ENCODE results near the gene LAYN. TPM values are rescaled to one million over a fixed set of nuclear protein-coding genes. Genes with fewer than 3 reads are reported as not detected.

LAYN gene
- total and polyA plus RNA-seq, 3 donors from 2014 or later: 7.0 to 9.5 (median 8.7) TPM

DNA sequence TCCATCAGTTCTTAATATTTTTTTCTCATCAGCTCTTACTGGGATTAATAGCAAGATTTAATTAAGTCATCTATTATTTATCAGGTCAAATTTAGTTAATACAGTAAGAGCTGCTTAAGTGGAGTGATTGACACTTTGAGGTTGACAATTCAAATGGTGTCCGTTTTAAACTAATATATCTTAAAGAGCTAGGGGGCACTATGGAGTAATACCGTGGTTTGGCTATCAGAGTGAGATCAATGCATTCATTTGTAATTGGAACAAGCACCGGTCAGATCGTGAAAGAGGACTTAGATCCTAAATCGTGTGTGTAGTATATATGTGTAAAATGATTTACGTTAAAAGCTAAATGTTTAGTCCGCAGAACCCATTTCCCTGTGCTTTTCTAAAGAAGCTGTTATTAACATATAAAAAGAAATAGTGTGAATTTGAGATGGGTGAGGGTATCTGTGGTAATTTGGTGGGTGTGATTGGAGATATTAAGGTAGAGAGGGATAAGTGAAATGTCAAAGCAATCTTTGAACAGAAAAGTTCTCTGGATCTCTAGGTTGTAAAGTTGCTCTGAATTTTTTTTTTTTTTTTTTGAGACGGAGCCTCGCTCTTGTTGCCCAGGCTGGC is 64.0 kb downstream of the LAYN start:
- Histone ChIP-seq H3K4me1 (no peaks in the 10 kb centered on the region), H3K9me3 (no peaks in the 10 kb centered on the region), H3K36me3 (ENCODE audit: low read depth, missing control alignments) (no peaks in the 10 kb centered on the region), H3K27me3 (no peaks in the 10 kb centered on the region), H3K27ac (no peak overlapping the region), H3K4me3 (no peak overlapping the region)
- DNase-seq: no peak
- TF ChIP-seq, protein P1, sequence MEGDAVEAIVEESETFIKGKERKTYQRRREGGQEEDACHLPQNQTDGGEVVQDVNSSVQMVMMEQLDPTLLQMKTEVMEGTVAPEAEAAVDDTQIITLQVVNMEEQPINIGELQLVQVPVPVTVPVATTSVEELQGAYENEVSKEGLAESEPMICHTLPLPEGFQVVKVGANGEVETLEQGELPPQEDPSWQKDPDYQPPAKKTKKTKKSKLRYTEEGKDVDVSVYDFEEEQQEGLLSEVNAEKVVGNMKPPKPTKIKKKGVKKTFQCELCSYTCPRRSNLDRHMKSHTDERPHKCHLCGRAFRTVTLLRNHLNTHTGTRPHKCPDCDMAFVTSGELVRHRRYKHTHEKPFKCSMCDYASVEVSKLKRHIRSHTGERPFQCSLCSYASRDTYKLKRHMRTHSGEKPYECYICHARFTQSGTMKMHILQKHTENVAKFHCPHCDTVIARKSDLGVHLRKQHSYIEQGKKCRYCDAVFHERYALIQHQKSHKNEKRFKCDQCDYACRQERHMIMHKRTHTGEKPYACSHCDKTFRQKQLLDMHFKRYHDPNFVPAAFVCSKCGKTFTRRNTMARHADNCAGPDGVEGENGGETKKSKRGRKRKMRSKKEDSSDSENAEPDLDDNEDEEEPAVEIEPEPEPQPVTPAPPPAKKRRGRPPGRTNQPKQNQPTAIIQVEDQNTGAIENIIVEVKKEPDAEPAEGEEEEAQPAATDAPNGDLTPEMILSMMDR (IDR thresholded peaks at IDR 0.05): peak; percentile 23 to 62 (median 48)
- TF ChIP-seq POLR2A (IDR thresholded peaks at IDR 0.05): no peak
- intact Hi-C loops (cut with DNase I; ENCODE audit: low total_unique reads): loop anchor here (5.0 kb wide), 1 partner anchor 168 kb away; no protein-coding TSS in a partner anchor
- 21 to 35% methylated on average over 9 of the region's 9 CpGs for WGBS, 2 donors

DNA sequence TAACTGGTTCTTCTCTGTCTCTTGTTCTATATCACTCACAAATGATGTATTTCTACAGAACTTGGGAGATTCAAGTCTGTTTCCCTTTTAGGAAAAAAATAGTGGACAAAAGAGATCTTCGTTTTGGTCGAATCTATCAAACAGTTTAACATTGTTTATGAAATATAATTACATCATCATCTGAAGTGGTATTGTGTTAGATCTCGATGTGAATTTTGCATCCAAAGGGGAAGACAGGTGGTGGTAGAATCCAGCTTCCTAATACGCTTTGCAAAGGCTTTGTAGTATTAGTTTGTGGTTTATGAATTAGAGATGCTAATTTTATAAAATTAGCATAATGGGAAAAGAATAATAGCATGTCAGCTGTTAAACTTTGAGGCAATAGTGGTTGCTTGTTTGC is 65.2 kb downstream of the LAYN start:
- Histone ChIP-seq H3K4me3 (no peak overlapping the region), H3K27me3 (no peaks in the 10 kb centered on the region), H3K9me3 (no peaks in the 10 kb centered on the region), H3K4me1 (no peaks in the 10 kb centered on the region), H3K27ac (no peak overlapping the region), H3K36me3 (ENCODE audit: low read depth, missing control alignments) (no peaks in the 10 kb centered on the region)
- no peak for DNase-seq
- TF ChIP-seq, protein P1 (IDR thresholded peaks at IDR 0.05): no peak
- no peak for TF ChIP-seq POLR2A (IDR thresholded peaks at IDR 0.05)
- 30 to 43% methylated on average over 4 of the region's 4 CpGs for WGBS, 2 donors
- intact Hi-C loops (cut with DNase I; ENCODE audit: low total_unique reads): no loop called here

DNA sequence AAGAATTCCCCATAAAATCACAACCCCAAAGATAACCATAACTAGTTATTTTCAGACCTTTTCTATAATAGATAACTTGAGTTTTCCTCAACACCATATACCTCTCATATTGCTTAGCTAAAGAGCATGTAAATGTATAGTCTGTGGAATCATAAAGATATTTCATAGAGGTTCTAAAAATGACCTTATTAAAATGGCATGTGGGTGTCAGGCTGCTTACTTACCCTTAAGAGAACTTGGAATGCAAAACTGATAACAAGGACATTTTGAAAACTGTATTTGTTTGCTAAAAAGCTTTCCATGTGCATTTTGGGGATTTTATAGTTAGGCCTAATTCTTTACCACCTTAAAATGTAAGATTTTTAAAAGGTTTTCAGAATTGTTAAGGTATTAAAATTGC is 66.5 kb downstream of the LAYN start:
- no peaks in the 10 kb centered on the region for H3K36me3 ChIP-seq (ENCODE audit: low read depth, missing control alignments)
- TF ChIP-seq POLR2A (IDR thresholded peaks at IDR 0.05): no peak
- TF ChIP-seq, protein P1 (IDR thresholded peaks at IDR 0.05): no peak
- no peaks in the 10 kb centered on the region for H3K9me3 ChIP-seq
- no peaks in the 10 kb centered on the region for H3K4me1 ChIP-seq
- no peak for DNase-seq
- intact Hi-C loops (cut with DNase I; ENCODE audit: low total_unique reads): no loop called here
- no peak overlapping the region for H3K4me3 ChIP-seq
- no peaks in the 10 kb centered on the region for H3K27me3 ChIP-seq
- H3K27ac ChIP-seq: no peak overlapping the region

DNA sequence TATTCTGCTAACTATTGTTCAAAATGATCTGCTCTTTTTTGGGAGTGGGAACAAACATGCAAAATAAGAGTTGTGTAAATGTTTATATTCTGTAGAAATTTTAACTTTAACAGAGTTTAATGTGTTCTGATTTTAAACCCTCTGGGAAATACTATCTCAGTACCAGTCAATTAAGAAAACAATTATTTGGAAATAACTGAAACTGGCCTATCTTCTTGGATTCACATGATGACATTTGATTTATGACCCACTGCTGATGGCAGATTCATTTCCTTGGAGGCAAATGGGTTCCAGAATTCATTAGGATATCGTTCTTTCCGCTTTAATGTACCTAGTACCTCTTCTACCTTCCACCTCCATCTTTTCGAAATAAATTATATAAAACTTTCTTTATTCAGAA is 67.2 kb downstream of the LAYN start:
- DNase-seq: no peak
- no peaks in the 10 kb centered on the region for H3K4me1 ChIP-seq
- H3K27me3 ChIP-seq: no peaks in the 10 kb centered on the region
- no peak overlapping the region for H3K4me3 ChIP-seq
- no peaks in the 10 kb centered on the region for H3K9me3 ChIP-seq
- H3K36me3 ChIP-seq (ENCODE audit: low read depth, missing control alignments): no peaks in the 10 kb centered on the region
- H3K27ac ChIP-seq: no peak overlapping the region
- no peak for TF ChIP-seq POLR2A (IDR thresholded peaks at IDR 0.05)
- TF ChIP-seq, protein P1 (IDR thresholded peaks at IDR 0.05): no peak
- intact Hi-C loops (cut with DNase I; ENCODE audit: low total_unique reads): no loop called here
- 82 to 83% methylated on average over 3 of the region's 3 CpGs for WGBS, 2 donors

MicroRNAs within 50 kb of the gene (microRNA counts, 767-probe panel; counts per million panel counts)
- 0 to 152 counts per million in 2 donors for microRNA hsa-miR-34b-3p
- 0 to 3,312 counts per million in 2 donors for microRNA hsa-miR-34c-3p
- microRNA hsa-miR-34c-5p: 7,237 to 8,965 counts per million in 2 donors

Small RNAs within 50 kb of the gene (microRNA-seq; reads per million reads assigned to microRNA genes)
- 68.8 to 258 reads per million in 2 donors for gene MIR34B (ENCODE audit: borderline number of aligned reads in 2 of 2, borderline replicate concordance in 1 of 2)
- gene MIR34C (ENCODE audit: borderline number of aligned reads in 2 of 2, borderline replicate concordance in 1 of 2): 2,269 to 11,078 reads per million in 2 donors

Small RNAs within 50 kb of the gene (small RNA-seq; reads per million reads assigned to genes)
- 1.9 to 3.3 reads per million in 2 donors for gene MIR34B
- gene MIR34C: 30.6 to 55.9 reads per million in 2 donors

Other genes with a start within 250 kb of the LAYN start
- 1 to 10 TPM; 6.4 to 9.0 TPM for gene POU2AF3, start 242.2 kb upstream of the LAYN start, total RNA-seq
- 11.5 TPM for gene POU2AF3, start 242.2 kb upstream of the LAYN start, polyA plus RNA-seq (ENCODE audit: insufficient read depth, low read depth, low replicate concordance)
- 1 to 10 TPM; 2.8 to 4.6 TPM for gene POU2AF1, start 161.4 kb upstream of the LAYN start, total RNA-seq
- 2.7 TPM for gene POU2AF1, start 161.4 kb upstream of the LAYN start, polyA plus RNA-seq (ENCODE audit: insufficient read depth, low read depth, low replicate concordance)
- 10 to 100 TPM in 1 of 2 donors, 1 to 10 TPM in 1; 8.7 to 26.6 TPM for gene BTG4, start 28.3 kb upstream of the LAYN start, total RNA-seq
- gene BTG4, start 28.3 kb upstream of the LAYN start, polyA plus RNA-seq (ENCODE audit: insufficient read depth, low read depth, low replicate concordance): 36.8 TPM
- gene HOATZ, start 25.9 kb upstream of the LAYN start, total RNA-seq: 10 to 100 TPM; 10.8 to 23.7 TPM
- 50.1 TPM for gene HOATZ, start 25.9 kb upstream of the LAYN start, polyA plus RNA-seq (ENCODE audit: insufficient read depth, low read depth, low replicate concordance)
- 1 to 10 TPM; 7.6 to 8.9 TPM for gene SIK2, start 61.7 kb downstream of the LAYN start, total RNA-seq
- gene SIK2, start 61.7 kb downstream of the LAYN start, polyA plus RNA-seq (ENCODE audit: insufficient read depth, low read depth, low replicate concordance): 9.8 TPM
- gene PPP2R1B, start 225.7 kb downstream of the LAYN start, total RNA-seq: 10 to 100 TPM; 67.2 to 75.8 TPM
- gene PPP2R1B, start 225.7 kb downstream of the LAYN start, polyA plus RNA-seq (ENCODE audit: insufficient read depth, low read depth, low replicate concordance): 115 TPM